IMR-90 (cell line): Measurements from ENCODE around the gene ZFAND2A. TPM values are rescaled to one million over a fixed set of nuclear protein-coding genes. Genes with fewer than 3 reads are reported as not detected.

ENCODE experiments used
- ATAC-seq: fragments of 200-7000 bp; cut with Tn5 transposase; 2 replicates; pipeline ENCODE4 v1.9.1; 2020; ENCODE audit warnings: low read depth, mild to moderate bottlenecking, moderate library complexity
- BruUV-seq: library from RNA; stranded (reverse); fragments of 400-500 nt; replicated peaks from 2 replicates; lab custom pipeline; 2021; lab: Mats Ljungman, UMichigan
- CTCF ChIA-PET: fragments of 300-600 bp; formaldehyde crosslinking; extraction: SDS; loops from one replicate; lab custom pipeline; 2021; ENCODE audit warnings: antibody characterized with exemption; lab: Yijun Ruan, JAX
- POLR2A ChIA-PET: fragments of 300-600 bp; sonication (Branson Sonifier 250); formaldehyde crosslinking; loops from one replicate; lab custom pipeline; 2022; ENCODE audit warnings: antibody characterized with exemption; ENCODE audit not compliant: unreplicated experiment; lab: Charles Lee
- DNase-seq: peaks from one replicate; pipeline ENCODE4 v3.0.0; 2013
- H2AFZ ChIP-seq: replicated peaks from 2 replicates; pipeline ENCODE3; 2013; ENCODE audit warnings: low read length, mild to moderate bottlenecking; ENCODE audit not compliant: poor library complexity
- H2AK5ac ChIP-seq: 2 replicates; pipeline ENCODE4 v1.6.1; 2013; ENCODE audit warnings: low read depth, low read length, inconsistent platforms
- H2AK9ac ChIP-seq: replicated peaks from 2 replicates; pipeline ENCODE3; 2013; ENCODE audit warnings: mild to moderate bottlenecking, low read depth, low read length, moderate library complexity; ENCODE audit not compliant: poor library complexity
- H2BK120ac ChIP-seq: 2 replicates; pipeline ENCODE4 v1.6.1; 2013; ENCODE audit warnings: low read depth, low read length, inconsistent platforms
- H2BK15ac ChIP-seq: 3 replicates; pipeline ENCODE4 v1.6.1; 2013; ENCODE audit warnings: low read depth, low read length, inconsistent platforms
- H2BK20ac ChIP-seq: 2 replicates; pipeline ENCODE4 v1.6.1; 2013; ENCODE audit warnings: low read depth, mild to moderate bottlenecking, inconsistent platforms, low read length, moderate library complexity
- H2BK5ac ChIP-seq: 2 replicates; pipeline ENCODE4 v1.6.1; 2013; ENCODE audit warnings: mild to moderate bottlenecking, low read depth, low read length, inconsistent platforms; ENCODE audit not compliant: poor library complexity, severe bottlenecking
- H3K14ac ChIP-seq: replicated peaks from 2 replicates; pipeline ENCODE4 v1.6.1; 2013; ENCODE audit warnings: low read depth, low read length, inconsistent platforms
- H3K18ac ChIP-seq: 2 replicates; pipeline ENCODE4 v1.6.1; 2013; ENCODE audit warnings: low read depth, low read length, control low read depth
- H3K23ac ChIP-seq: 2 replicates; pipeline ENCODE4 v1.6.1; 2013; ENCODE audit warnings: low read depth, low read length, inconsistent platforms
- H3K27ac ChIP-seq: 2 replicates; pipeline ENCODE4 v1.5.1; 2013; ENCODE audit warnings: mild to moderate bottlenecking, control low read depth, low read length; ENCODE audit not compliant: insufficient read depth
- H3K27me3 ChIP-seq: 2 replicates; pipeline ENCODE4 v1.6.1; 2013; ENCODE audit warnings: low read length; ENCODE audit not compliant: control insufficient read depth, insufficient read depth
- H3K36me3 ChIP-seq: 2 replicates; pipeline ENCODE4 v1.6.1; 2013; ENCODE audit warnings: low read length, mixed read lengths; ENCODE audit not compliant: control insufficient read depth, insufficient read depth
- H3K4ac ChIP-seq: 2 replicates; pipeline ENCODE4 v1.6.1; 2013; ENCODE audit warnings: low read depth, low read length, inconsistent platforms
- H3K4me1 ChIP-seq: 2 replicates; pipeline ENCODE4 v1.6.1; 2013; ENCODE audit warnings: low read length, mixed read lengths; ENCODE audit not compliant: control insufficient read depth, insufficient read depth
- H3K4me2 ChIP-seq: 2 replicates; pipeline ENCODE4 v1.6.1; 2013; ENCODE audit warnings: low read depth, mild to moderate bottlenecking, control low read depth, low read length, moderate library complexity
- H3K4me3 ChIP-seq: 2 replicates; pipeline ENCODE4 v1.5.1; 2013; ENCODE audit warnings: low read depth, mild to moderate bottlenecking, control low read depth, low read length, moderate library complexity; ENCODE audit not compliant: insufficient read depth
- H3K56ac ChIP-seq: 2 replicates; pipeline ENCODE4 v1.6.1; 2013; ENCODE audit warnings: low read length, inconsistent platforms; ENCODE audit not compliant: insufficient read depth; ENCODE audit errors: extremely low read depth
- H3K79me1 ChIP-seq, 2 experiments: 2 replicates each; pipeline ENCODE4 v1.6.1; 2013; ENCODE audit warnings: low read length in 2 of 2, inconsistent platforms in 1 of 2, low read depth in 1 of 2
- H3K9ac ChIP-seq: 2 replicates; pipeline ENCODE4 v1.6.1; 2013; ENCODE audit warnings: low read depth, low read length, control low read depth
- H3K9me1 ChIP-seq: 2 replicates; pipeline ENCODE4 v1.6.1; 2013; ENCODE audit warnings: low read length, inconsistent platforms; ENCODE audit not compliant: insufficient read depth
- H3K9me3 ChIP-seq: 2 replicates; pipeline ENCODE4 v1.6.1; 2013; ENCODE audit warnings: low read length; ENCODE audit not compliant: control insufficient read depth, insufficient read depth
- H4K20me1 ChIP-seq: 2 replicates; pipeline ENCODE4 v1.6.1; 2013; ENCODE audit warnings: low read length, inconsistent platforms; ENCODE audit not compliant: insufficient read depth
- H4K5ac ChIP-seq: 2 replicates; pipeline ENCODE4 v1.6.1; 2013; ENCODE audit warnings: mild to moderate bottlenecking, low read depth, low read length, control low read depth
- H4K8ac ChIP-seq, 2 experiments: 2 replicates each; pipeline ENCODE4 v1.6.1; 2013; ENCODE audit warnings: low read depth in 2 of 2, low read length in 2 of 2, control low read depth in 1 of 2, inconsistent platforms in 1 of 2
- H4K91ac ChIP-seq: 2 replicates; pipeline ENCODE4 v1.6.1; 2013; ENCODE audit warnings: low read depth, low read length, inconsistent platforms; ENCODE audit not compliant: insufficient read depth
- BHLHE40 ChIP-seq: fragments of 150-350 bp; IDR thresholded peaks from 2 replicates; pipeline ENCODE4 v1.6.1; 2016; ENCODE audit warnings: mild to moderate bottlenecking, low read depth, low read length
- CEBPB ChIP-seq: IDR thresholded peaks from 2 replicates; pipeline ENCODE4 v1.6.1; 2012; ENCODE audit warnings: low read depth, low read length, improper control_type of control experiment
- CHD1 ChIP-seq: IDR thresholded peaks from 2 replicates; pipeline ENCODE4 v1.6.1; 2012; ENCODE audit warnings: low read depth, low read length, improper control_type of control experiment
- CTCF ChIP-seq: conservative IDR thresholded peaks from 2 replicates; pipeline ENCODE4 v1.5.1; 2012; ENCODE audit warnings: mild to moderate bottlenecking, low read depth, low read length, improper control_type of control experiment
- FOS ChIP-seq: fragments of 150-350 bp; IDR thresholded peaks from 2 replicates; pipeline ENCODE4 v1.6.1; 2016; ENCODE audit warnings: low read depth, low read length
- MAFK ChIP-seq: IDR thresholded peaks from 2 replicates; pipeline ENCODE4 v1.6.1; 2012; ENCODE audit warnings: low read depth, low read length, improper control_type of control experiment
- MAZ ChIP-seq: IDR thresholded peaks from 2 replicates; pipeline ENCODE4 v1.6.1; 2012; ENCODE audit warnings: low read depth, mild to moderate bottlenecking, low read length, improper control_type of control experiment, moderate library complexity, borderline replicate concordance
- MXI1 ChIP-seq: IDR thresholded peaks from 2 replicates; pipeline ENCODE4 v1.6.1; 2012; ENCODE audit warnings: low read depth, mild to moderate bottlenecking, low read length, moderate library complexity, borderline replicate concordance
- POLR2A ChIP-seq: IDR thresholded peaks from 2 replicates; pipeline ENCODE4 v1.6.1; 2012; ENCODE audit warnings: mild to moderate bottlenecking, low read depth, low read length
- RAD21 ChIP-seq: IDR thresholded peaks from 2 replicates; pipeline ENCODE4 v1.6.1; 2012; ENCODE audit warnings: low read length, improper control_type of control experiment
- RCOR1 ChIP-seq: IDR thresholded peaks from 2 replicates; pipeline ENCODE4 v1.6.1; 2012; ENCODE audit warnings: mild to moderate bottlenecking, low read length, improper control_type of control experiment; ENCODE audit not compliant: insufficient replicate concordance
- RFX5 ChIP-seq: IDR thresholded peaks from 2 replicates; pipeline ENCODE4 v1.8.0; 2012; ENCODE audit warnings: low read depth, mild to moderate bottlenecking, low read length, moderate library complexity
- SMC3 ChIP-seq: fragments of 150-350 bp; IDR thresholded peaks from 2 replicates; pipeline ENCODE4 v1.6.1; 2016; ENCODE audit warnings: low read depth, mild to moderate bottlenecking, antibody characterized with exemption, low read length, moderate library complexity
- WGBS, 2 experiments: methylation state at CpG; one replicate each; pipeline versions ENCODE4 v1.1.5 to v1.1.7; 2013; ENCODE audit warnings: missing lambda C conversion rate in 2 of 2; ENCODE audit not compliant: insufficient read length in 1 of 2; ENCODE audit errors: extremely low coverage in 2 of 2; 5-methylcytosine and 5-hydroxymethylcytosine counted together
- dilution Hi-C: fragments of 300-500 bp; cut with HindIII; formaldehyde crosslinking; loops from one replicate; pipeline ENCODE4 v1.14.3; 2018; ENCODE audit warnings: low sequenced_read_pairs; ENCODE audit not compliant: unreplicated experiment
- in situ Hi-C: fragments of 300-500 bp; cut with MboI; formaldehyde crosslinking; loops from 3 replicates; pipeline ENCODE4 v1.14.3; 2019; ENCODE audit warnings: low sequenced_read_pairs, inconsistent platforms, mixed read lengths
- intact Hi-C: fragments of 100-400 bp; cut with micrococcal nuclease; formaldehyde crosslinking; loops from 2 replicates; pipeline ENCODE4 v1.10.0; 2022
- polyA plus RNA-seq, 3 experiments: library from polyadenylated mRNA; depleted of rRNA; stranded (reverse); fragments of >200 nt; gene quantifications; 2 replicates each; pipeline ENCODE4 v1.2.3, GENCODE V29; 2012; ENCODE audit warnings: low replicate concordance in 1 of 3
- total RNA-seq: library from RNA; depleted of rRNA; stranded (reverse); fragments of >200 nt; gene quantifications from 2 replicates; pipeline ENCODE4 v1.2.3, GENCODE V29; 2012
- TF ChIP-seq, protein P1 (sequence below): fragments of 150-350 bp; IDR thresholded peaks from 2 replicates; pipeline ENCODE4 v1.6.1; 2016; ENCODE audit warnings: low read depth, mild to moderate bottlenecking, low read length, moderate library complexity, borderline replicate concordance
- TF ChIP-seq, protein P2 (sequence below): fragments of 150-350 bp; IDR thresholded peaks from 2 replicates; pipeline ENCODE4 v1.6.1; 2017; ENCODE audit warnings: mild to moderate bottlenecking, antibody characterized with exemption, low read length, low read depth

ZFAND2A gene
- total and polyA plus RNA-seq, 2 of the 4 experiments (the other 2 are of a cell fraction), result 11.8 to 28.7 TPM

DNA sequence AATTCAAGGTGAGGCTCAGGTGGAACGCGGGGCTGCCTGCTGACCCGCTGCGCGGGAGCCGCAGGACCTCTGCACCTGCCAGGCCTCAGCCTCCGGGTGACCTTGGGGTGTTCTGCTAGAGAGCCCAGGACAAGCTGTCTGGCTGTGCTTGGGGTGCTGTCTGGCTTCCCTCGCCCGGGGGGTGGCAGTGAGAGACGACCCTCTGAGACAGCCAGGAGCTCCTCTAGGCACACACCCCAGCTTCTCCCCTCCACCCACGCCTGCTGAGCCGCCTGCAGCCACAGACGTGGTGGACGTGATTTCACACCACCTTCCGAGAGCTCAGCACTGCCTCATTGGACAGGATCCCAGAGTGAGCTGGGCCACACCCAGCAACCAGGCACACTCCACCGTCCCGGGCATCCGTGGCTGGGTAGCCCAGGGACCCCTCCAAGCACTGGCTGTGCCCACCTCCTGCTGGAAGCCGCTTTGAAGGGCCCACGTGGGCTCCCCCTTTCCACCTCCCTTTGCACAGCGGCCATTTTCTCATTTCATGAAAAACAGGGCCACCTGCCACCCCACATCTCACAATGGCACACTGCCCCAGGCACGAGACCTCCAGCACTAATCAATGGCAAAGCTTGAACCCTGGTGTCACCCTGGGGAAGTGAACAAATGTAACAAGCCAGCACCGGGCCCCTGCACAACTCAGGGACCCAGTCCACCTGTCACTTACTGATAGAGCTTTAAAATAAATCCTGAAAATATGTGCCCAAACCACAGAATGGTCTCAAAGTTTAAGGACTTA lies 35.0 kb downstream of the ZFAND2A start:
- H3K23ac ChIP-seq, result no peak overlapping the region
- in situ Hi-C loops, result no loop called here
- TF ChIP-seq BHLHE40 (no peak), RCOR1 (no peak), SMC3 (no peak), CHD1 (no peak), POLR2A (no peak), MAZ (no peak), CTCF (no peak), RAD21 (no peak), MAFK (no peak), RFX5 (no peak), CEBPB (no peak), FOS (no peak), MXI1 (no peak)
- TF ChIP-seq, protein P1, sequence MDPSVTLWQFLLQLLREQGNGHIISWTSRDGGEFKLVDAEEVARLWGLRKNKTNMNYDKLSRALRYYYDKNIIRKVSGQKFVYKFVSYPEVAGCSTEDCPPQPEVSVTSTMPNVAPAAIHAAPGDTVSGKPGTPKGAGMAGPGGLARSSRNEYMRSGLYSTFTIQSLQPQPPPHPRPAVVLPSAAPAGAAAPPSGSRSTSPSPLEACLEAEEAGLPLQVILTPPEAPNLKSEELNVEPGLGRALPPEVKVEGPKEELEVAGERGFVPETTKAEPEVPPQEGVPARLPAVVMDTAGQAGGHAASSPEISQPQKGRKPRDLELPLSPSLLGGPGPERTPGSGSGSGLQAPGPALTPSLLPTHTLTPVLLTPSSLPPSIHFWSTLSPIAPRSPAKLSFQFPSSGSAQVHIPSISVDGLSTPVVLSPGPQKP, result no peak
- TF ChIP-seq, protein P2, sequence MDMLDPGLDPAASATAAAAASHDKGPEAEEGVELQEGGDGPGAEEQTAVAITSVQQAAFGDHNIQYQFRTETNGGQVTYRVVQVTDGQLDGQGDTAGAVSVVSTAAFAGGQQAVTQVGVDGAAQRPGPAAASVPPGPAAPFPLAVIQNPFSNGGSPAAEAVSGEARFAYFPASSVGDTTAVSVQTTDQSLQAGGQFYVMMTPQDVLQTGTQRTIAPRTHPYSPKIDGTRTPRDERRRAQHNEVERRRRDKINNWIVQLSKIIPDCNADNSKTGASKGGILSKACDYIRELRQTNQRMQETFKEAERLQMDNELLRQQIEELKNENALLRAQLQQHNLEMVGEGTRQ, result no peak

More for the DNA sequence above, 35.0 kb downstream of the ZFAND2A start:
- intact Hi-C loops, result no loop called here
- no peak overlapping the region for H3K56ac ChIP-seq
- no peak overlapping the region for H3K4ac ChIP-seq
- H3K9ac ChIP-seq, result no peak overlapping the region
- no peak overlapping the region for H3K4me2 ChIP-seq
- H3K4me1 ChIP-seq, result peaks cover 3% of the 10 kb centered on the region
- no peak overlapping the region for H4K91ac ChIP-seq
- H4K8ac ChIP-seq, result no peak overlapping the region
- peaks cover 4% of the 10 kb centered on the region; the same call in 1 of the 2 replicates for H3K36me3 ChIP-seq
- H2AFZ ChIP-seq, result peak overlapping the region; percentile 53
- no peak overlapping the region for H2BK120ac ChIP-seq
- ChIA-PET POLR2A (no interaction called here), CTCF (interaction anchor here (2.2 kb wide), 1 partner anchor 59 kb away, joined by 6 read pairs; no protein-coding TSS in a partner anchor)
- peaks cover 0 to 37% of the 10 kb centered on the region in 2 experiments; a peak in 2 of 4 replicates for H3K79me1 ChIP-seq
- H3K27ac ChIP-seq, result no peak overlapping the region
- no peak overlapping the region for H2BK20ac ChIP-seq
- H2BK5ac ChIP-seq, result no peak overlapping the region
- dilution Hi-C loops, result no loop called here
- no peak overlapping the region for H4K5ac ChIP-seq
- no peaks in the 10 kb centered on the region for H3K9me1 ChIP-seq
- H2BK15ac ChIP-seq, result no peak overlapping the region
- H3K4me3 ChIP-seq, result no peak overlapping the region
- WGBS, 2 experiments, result 87% methylated on average over 9 of the region's 23 CpGs; no CpG with 5 or more reads in 1 of the 2 experiments
- H3K27me3 ChIP-seq, result no peaks in the 10 kb centered on the region
- ATAC-seq, result no peak
- no peak overlapping the region for H2AK9ac ChIP-seq
- no TSS peak for BruUV-seq
- H3K14ac ChIP-seq, result no peak overlapping the region
- H3K9me3 ChIP-seq, result no peaks in the 10 kb centered on the region
- no peak overlapping the region for H2AK5ac ChIP-seq
- H4K20me1 ChIP-seq, result no peaks in the 10 kb centered on the region
- no peak for DNase-seq
- H3K18ac ChIP-seq, result no peak overlapping the region
